GM19240 (cell line): Measurements from ENCODE around the gene SNRPD1.
A peak's percentile ranks its signal among the peaks of the same experiment; 100 is the strongest.
"Not testable (repeated sequence)": the region's sequence is repeated elsewhere in the genome, so short reads cannot be mapped to it uniquely, and the experiment has no call there.

Experiments
- DNase-seq: peaks from one replicate; pipeline ENCODE4 v3.0.0; 2011; ENCODE audit warnings: low spot score; ENCODE audit not compliant: insufficient read length

Gene SNRPD1

DNA sequence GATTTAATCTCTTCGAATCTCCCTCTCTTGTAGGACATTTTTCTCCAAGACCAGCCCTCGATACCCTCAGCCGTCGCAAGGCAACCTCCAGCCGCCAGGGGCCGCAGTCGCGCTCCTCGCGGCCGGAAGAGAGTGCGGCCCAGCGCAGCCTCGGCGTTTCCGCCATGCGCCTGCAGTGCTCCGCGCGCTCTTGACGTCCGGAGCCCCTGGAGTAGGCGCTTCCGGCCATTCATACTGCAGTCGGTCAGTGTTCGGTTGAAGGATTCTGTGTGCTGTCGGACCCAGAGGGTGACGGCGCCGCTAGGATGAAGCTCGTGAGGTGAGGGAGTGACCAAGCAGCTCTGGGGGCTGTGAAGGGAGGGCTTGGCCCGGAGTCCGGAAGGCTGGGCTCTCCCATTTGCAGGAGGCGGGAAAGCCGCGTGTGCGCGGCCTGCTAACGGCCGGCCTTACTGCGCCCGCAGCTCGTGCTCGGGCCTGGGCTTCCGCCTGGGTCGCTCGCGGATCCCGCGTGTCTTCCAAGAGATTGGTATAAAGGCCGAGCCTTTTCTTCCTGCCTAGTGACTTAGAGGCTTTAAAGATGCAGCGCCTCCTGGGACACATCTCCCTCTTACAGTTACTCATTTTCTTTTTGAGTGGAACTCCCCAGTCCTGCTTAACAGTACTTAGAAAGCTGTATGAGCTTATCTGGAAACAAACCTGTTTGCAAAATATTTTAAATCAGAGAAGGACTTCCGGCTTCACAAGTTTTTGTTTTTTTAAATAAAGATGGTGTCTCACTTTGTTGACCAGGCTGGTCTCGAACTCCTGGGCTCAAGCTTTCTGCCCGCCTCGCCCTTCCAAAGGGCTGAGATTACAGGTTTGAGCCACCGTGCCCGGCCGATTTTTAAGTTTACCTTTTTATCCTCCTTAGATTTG, at the start of gene SNRPD1:
Gene SNRPD1, plus strand, starts transcription at position 190 of the 915 bp plus-strand sequence. Its CDS starts 116 bp downstream, at position 306.
- DNase-seq: peak; percentile 76

GRCh38 chr18:21571772-21572171, 40.3 kb upstream of the SNRPD1 start:
- no peak for DNase-seq

DNA sequence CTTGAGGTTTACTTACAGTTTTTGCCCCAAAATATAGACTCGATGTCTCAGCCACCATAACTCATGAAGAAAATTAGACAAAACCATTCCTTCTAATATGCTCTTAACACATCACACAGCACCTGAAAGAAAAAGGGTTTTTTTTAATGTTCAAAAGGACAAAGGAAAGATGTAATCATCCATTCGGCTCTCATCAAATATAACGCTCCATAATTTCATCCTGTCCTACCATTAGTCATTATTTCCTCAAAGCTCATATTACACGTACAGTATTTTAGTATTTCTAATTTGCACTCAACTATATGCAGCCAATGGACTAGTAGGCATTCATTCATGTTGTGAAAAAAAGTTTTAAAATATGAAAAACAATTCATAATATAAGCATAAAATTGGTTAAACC, 36.5 kb upstream of the SNRPD1 start:
- DNase-seq: no peak

DNA sequence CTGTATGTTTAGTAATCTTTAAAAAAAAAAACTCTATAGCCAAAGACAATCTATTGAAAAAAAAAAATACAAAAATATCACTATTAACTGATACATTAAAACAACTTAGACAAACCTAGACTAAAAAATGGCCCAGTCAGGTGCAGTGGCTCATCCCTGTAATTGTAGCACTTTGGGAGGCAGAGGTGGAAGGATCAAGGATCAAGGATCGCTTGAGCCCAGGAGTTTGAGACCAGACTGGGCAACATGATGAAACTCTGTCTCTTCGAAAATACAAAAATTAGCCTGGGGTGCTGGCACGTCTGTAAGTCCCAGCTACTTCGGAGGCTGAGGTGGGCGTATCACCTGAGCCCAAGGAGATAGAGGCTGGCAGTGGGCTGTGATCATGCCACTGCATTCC, 27.7 kb upstream of the SNRPD1 start:
- no peak for DNase-seq

GRCh38 chr18:21592361-21592760, 19.8 kb upstream of the SNRPD1 start:
- DNase-seq: not testable (repeated sequence)

GRCh38 chr18:21593540-21594257, 18.4 kb upstream of the SNRPD1 start:
- DNase-seq: no peak

GRCh38 chr18:21597620-21598019, 14.5 kb upstream of the SNRPD1 start:
- no peak for DNase-seq

GRCh38 chr18:21598726-21599584, 13.2 kb upstream of the SNRPD1 start:
- DNase-seq: no peak

DNA sequence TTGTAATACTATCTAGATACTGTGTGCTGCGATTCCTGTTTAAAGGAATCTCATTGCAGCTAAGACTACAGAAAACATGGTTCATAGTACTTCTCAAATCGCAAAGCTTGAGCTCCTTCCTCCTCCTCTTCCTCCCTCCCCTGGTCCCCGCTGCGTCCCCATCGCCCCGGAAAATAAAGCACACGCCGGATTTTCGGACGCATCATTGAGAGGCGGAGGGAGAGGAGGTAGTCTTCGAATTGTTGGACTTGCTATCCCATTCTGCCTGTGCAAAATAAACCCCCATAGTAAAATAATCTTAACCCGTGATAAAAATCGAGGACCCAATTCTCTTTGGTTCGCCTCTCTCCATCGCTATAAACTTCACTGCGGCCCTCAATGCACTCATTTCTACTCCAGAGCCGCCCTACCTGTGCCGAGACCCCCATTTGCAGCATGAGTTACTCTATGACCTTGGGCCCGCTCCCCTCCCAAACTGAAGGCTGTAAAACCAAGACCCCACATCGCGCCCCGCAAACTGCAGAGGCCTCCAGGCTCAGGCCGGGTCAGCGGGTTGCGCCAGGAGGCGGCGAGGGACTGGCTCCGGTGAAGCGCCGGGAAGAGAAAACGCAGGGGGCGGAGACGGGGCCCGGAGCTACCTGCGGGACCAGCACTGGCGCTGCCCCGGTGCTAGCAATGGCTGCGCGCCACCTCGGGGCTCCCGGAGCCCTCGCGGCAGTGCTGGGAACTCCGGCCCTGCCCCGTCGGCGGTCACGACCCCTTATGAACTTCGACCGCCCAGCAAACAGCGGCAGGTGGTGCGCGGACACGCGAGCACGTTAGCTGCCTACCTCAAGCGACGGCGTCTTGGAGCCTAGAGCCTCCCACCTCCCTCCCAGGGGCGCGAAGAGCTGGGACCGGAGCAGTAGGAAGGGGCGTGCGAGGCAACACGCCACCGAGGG, 12.3 kb upstream of the SNRPD1 start:
- peak; percentile 35 for DNase-seq

DNA sequence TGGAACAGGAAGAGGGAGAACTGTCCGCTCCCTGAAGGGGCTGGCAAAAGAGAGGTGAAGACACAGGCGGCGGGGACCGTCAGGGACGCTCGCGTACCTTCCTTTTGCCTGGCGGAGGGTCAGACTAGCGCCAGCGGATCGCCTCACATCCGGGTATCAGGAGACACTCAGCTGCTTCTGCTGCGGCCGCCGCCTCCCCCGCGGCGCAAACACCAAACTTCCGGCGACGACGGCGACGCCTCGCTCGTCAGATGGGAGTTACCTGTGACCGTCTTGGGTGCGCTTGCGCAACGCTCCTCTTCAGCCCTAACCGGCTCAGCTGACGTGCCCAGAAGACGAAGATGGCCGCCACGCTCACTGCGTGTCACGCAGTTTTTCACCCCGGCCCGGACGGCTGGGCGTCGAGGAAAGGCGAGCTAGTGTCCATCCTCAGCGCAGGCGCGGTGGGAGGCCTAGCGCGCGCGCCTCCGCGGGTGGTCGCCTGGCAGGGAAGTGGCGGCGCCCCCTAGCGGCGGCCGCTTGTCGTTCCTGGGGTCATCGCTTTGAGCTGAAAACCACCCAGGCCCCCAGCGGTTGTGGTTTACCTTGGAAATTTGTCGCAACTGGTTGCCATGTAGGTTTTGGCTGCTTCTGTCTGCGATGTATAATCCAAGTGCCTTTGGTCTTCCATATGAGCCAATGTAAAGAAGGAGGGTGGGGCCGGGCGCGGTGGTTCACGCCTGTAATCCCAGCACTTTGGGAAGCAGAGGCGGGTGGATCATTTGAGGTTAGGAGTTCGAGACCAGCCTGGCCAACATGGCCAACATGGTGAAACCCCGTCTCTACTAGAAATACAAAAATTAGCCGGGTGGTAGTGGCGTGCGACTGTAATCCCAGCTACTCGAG, 11.3 kb upstream of the SNRPD1 start, which contains the start of gene ESCO1:
Gene ESCO1, minus strand, starts transcription at position 179 of the 885 bp plus-strand sequence. CDS start 25,861 bp downstream, outside the sequence.
- DNase-seq: peak; percentile 85

DNA sequence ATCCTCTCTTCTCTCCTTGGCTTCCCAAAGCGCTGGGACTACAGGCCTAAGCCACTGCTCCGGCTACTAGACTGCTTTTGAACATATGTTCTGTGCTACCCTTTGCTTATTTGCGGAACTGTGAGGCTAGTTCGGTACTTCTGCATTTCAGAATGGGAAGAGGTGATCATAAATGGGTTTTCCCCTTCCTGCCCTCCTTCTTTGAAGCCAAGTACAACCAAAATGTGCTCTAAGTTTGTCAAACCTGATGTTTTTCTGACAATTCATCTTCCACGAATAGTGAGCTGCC, 9.9 kb upstream of the SNRPD1 start:
- DNase-seq: no peak

DNA sequence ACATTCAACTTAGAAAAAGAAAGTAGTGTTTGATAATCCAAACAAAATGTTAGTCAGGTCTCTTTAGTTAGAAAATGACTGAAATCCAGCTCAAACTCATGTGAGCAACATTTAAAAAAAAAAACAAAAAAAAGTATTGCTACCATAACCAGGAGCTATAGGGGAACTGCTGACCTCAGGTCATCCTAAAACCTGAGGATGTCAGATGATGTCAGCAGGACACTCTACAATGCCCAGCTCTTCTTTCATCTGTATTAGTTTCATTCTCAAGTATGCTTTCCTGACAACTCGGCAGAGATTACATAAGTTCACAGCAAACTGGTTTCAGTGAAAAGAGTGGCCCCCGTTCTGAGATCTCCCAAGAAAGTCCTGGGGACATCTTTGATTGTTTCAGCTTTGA, 7.4 kb upstream of the SNRPD1 start:
- DNase-seq: no peak

DNA sequence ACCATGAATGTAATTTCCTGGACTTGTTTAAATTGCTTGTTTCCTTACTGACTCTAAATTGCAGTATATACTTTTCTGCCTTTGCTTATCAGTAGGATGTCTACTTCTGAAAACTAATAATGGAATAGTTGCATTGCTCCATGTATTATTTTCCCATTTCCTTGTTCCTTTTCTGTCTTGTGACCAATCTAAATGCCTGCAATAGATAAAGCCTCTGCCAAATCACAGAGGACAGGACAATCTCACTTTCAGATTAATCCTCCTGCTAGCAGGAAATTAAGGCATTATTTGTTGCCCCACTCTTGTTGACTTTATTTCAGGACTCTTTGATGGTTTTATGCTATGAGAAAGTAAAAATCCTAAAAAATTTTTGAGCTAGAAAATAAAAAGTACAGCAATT, 6.9 kb upstream of the SNRPD1 start:
- no peak for DNase-seq

DNA sequence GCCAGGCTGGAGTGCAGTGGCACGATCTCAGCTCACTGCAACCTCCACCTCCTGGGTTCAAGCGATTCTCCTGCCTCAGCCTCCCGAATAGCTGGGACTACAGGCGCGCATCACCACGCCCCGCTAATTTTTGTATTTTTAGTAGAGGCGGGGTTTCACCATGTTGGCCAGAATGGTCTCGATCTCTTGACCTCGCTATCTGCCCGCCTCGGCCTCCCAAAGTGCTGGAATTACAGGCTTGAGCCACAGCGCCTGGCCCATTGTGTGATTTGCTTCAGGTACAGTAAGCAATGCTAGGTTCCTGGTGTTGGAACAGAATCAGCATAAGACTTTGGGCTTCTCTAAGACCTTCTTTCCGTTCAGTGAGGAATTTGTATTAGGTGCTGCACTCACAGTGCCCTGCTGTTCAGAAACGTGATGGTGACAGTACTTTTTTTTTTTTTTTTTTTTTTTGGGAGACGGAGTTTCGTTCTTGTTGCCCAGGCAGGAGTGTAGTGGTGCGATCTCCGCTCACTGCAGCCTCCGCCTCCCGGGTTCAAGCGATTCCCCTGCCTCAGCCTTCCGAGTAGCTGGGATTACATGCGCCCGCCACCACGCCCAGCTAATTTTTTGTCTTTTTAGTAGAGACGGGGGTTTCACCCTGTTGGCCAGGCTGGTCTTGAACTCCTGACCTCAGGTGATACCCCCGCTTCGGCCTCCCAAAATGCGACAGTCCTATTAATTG, 551 bp upstream of the SNRPD1 start:
- DNase-seq: not testable (repeated sequence)

DNA sequence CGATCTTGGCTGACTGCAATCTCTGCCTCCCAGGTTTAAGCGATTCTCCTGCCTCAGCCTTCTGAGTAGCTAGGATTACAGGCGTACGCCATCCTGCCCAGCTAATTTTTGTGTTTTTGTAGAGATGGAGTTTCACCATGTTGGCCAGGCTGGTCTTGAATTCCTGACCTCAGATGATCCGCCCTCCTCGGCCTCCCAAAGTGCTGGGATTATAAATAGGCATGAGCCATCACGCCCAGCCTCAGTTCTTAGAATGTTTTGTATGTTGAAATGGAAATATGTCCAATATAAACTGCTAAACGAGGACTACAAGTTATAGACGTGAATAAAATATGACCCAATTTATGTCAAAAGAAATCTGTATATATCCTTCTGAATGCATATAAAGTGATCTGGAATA, 9.5 kb downstream of the SNRPD1 start:
- not testable (repeated sequence) for DNase-seq

- no peak for DNase-seq
Observed at GRCh38 chr18:21629089-21629832, 17.1 kb downstream of the SNRPD1 start.

DNA sequence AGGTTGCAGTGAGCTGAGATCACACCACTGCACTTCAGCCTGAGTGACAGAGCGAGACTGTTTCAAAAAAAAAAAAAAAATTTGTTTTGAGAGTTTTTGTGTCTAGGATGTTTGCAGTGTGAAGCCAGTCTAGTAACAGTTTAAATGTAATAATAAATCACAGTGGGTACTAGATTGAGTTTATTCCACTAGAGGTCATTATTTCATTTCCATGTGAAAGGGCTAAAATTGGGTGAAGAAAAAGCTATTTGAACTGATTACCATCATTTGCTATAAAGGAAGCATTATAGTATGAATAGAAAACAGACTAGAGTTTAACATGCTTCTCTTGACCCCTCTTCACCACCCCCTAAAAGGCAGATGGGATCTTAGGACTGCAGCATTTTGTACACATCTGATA, 20.3 kb downstream of the SNRPD1 start:
- no peak for DNase-seq

- no peak for DNase-seq
Observed at GRCh38 chr18:21634588-21635199, 22.6 kb downstream of the SNRPD1 start.
